GM12878 (cell line): ENCODE measurements around the gene KCNJ12. TPM values are rescaled to one million over a fixed set of nuclear protein-coding genes. Genes with fewer than 3 reads are reported as not detected.

Experiments used
- ATAC-seq: fragments of 200-7000 bp; cut with Tn5 transposase; 3 replicates; pipeline ENCODE4 v1.9.1; 2020; ENCODE audit warnings: mild to moderate bottlenecking, moderate library complexity
- BruUV-seq: library from RNA; stranded (reverse); fragments of 400-500 nt; replicated peaks from 2 replicates; lab custom pipeline; 2021; lab: Mats Ljungman, UMichigan
- CTCF ChIA-PET: fragments of 300-600 bp; sonication (Branson Sonifier 250); formaldehyde crosslinking; extraction: SDS; loops from one replicate; lab custom pipeline; 2021; ENCODE audit warnings: inconsistent platforms; lab: Yijun Ruan, JAX
- POLR2A ChIA-PET: fragments of 350-600 bp; formaldehyde crosslinking; extraction: SDS; loops from one replicate; lab custom pipeline; 2021; ENCODE audit warnings: inconsistent platforms; lab: Charles Lee
- RAD21 ChIA-PET: fragments of 300-600 bp; sonication (Branson Sonifier 250); formaldehyde crosslinking; loops from one replicate; lab custom pipeline; 2023; ENCODE audit warnings: antibody characterized with exemption; ENCODE audit not compliant: unreplicated experiment; lab: Charles Lee
- SMC1A ChIA-PET: fragments of 300-600 bp; sonication (Branson Sonifier 250); formaldehyde crosslinking; loops from one replicate; lab custom pipeline; 2023; ENCODE audit not compliant: unreplicated experiment, uncharacterized antibody; lab: Charles Lee
- DNase-seq: peaks from one replicate; pipeline ENCODE4 v3.0.0-alpha.2; 2011; ENCODE audit warnings: low read depth, low spot score
- FAIRE-seq: peaks from 3 replicates; lab custom pipeline; 2011; peaks lifted over from hg19 to GRCh38; lab: Jason Lieb, UNC
- H2AFZ ChIP-seq: 2 replicates; pipeline ENCODE4 v1.6.0; 2011; ENCODE audit warnings: low read depth, low read length, control low read depth; ENCODE audit not compliant: control insufficient read depth
- H3K27ac ChIP-seq: 2 replicates; pipeline ENCODE4 v1.5.1; 2011; ENCODE audit warnings: control low read depth; ENCODE audit not compliant: control insufficient read depth, insufficient read depth
- H3K27me3 ChIP-seq, 2 experiments: replicated peaks in 1 of 2; 2 replicates each; pipeline versions ENCODE4 v1.6.0 to v1.6.1; 2011; ENCODE audit warnings: low read length in 1 of 2; ENCODE audit not compliant: control insufficient read depth in 2 of 2, insufficient read depth in 2 of 2
- H3K36me3 ChIP-seq, 2 experiments: 2 replicates each; pipeline ENCODE4 v1.5.1; 2011; ENCODE audit warnings: low read length in 1 of 2; ENCODE audit not compliant: control insufficient read depth in 2 of 2, insufficient read depth in 2 of 2
- H3K4me1 ChIP-seq: 2 replicates; pipeline ENCODE4 v1.6.1; 2011; ENCODE audit warnings: mild to moderate bottlenecking, low read length, moderate library complexity, mixed read lengths; ENCODE audit not compliant: control insufficient read depth, insufficient read depth
- H3K4me2 ChIP-seq: 2 replicates; pipeline ENCODE4 v1.6.0; 2011; ENCODE audit warnings: control low read depth; ENCODE audit not compliant: control insufficient read depth, insufficient read depth
- H3K4me3 ChIP-seq: fragments of 200-600 bp; sonication (generic); 2 replicates; pipeline ENCODE4 v1.5.1; 2016
- H3K79me2 ChIP-seq: 2 replicates; pipeline ENCODE4 v1.6.0; 2011; ENCODE audit warnings: low read length; ENCODE audit not compliant: control insufficient read depth, insufficient read depth
- H3K9ac ChIP-seq: 2 replicates; pipeline ENCODE4 v1.8.0; 2011; ENCODE audit warnings: low read length, control low read depth, mixed read lengths; ENCODE audit not compliant: control insufficient read depth, insufficient read depth
- H3K9me3 ChIP-seq: replicated peaks from 3 replicates; pipeline ENCODE4 v1.5.1; 2011; ENCODE audit warnings: mild to moderate bottlenecking, low read length; ENCODE audit not compliant: control insufficient read depth, insufficient read depth
- H4K20me1 ChIP-seq: 2 replicates; pipeline ENCODE4 v1.6.0; 2011; ENCODE audit not compliant: control insufficient read depth, insufficient read depth
- CHD1 ChIP-seq: IDR thresholded peaks from 2 replicates; pipeline ENCODE4 v1.6.1; 2012; ENCODE audit warnings: low read depth, low read length, improper control_type of control experiment
- CREM ChIP-seq: IDR thresholded peaks from 2 replicates; pipeline ENCODE4 v1.6.1; 2014; ENCODE audit warnings: antibody characterized with exemption, low read depth
- CUX1 ChIP-seq: IDR thresholded peaks from 2 replicates; pipeline ENCODE4 v1.6.1; 2012; ENCODE audit warnings: improper control_type of control experiment, low read depth, low read length; ENCODE audit not compliant: insufficient replicate concordance
- DPF2 ChIP-seq: fragments of 450-650 bp; IDR thresholded peaks from 2 replicates; pipeline ENCODE4 v1.6.1; 2017; ENCODE audit warnings: mild to moderate bottlenecking
- FOS ChIP-seq: IDR thresholded peaks from 3 replicates; pipeline ENCODE4 v1.6.1; 2011; ENCODE audit warnings: borderline replicate concordance; ENCODE audit not compliant: insufficient read length; ENCODE audit errors: extremely low read depth
- FOXK2 ChIP-seq: fragments of 450-650 bp; IDR thresholded peaks from 2 replicates; pipeline ENCODE4 v1.6.1; 2017; ENCODE audit warnings: mild to moderate bottlenecking, moderate library complexity
- GATAD2B ChIP-seq: fragments of 450-650 bp; conservative IDR thresholded peaks from 2 replicates; pipeline ENCODE4 v1.6.1; 2017; ENCODE audit warnings: low read depth, mild to moderate bottlenecking, moderate library complexity
- IKZF1 ChIP-seq: fragments of 450-650 bp; conservative IDR thresholded peaks from 2 replicates; pipeline ENCODE4 v1.6.1; 2017; ENCODE audit warnings: antibody characterized with exemption, mild to moderate bottlenecking
- IRF4 ChIP-seq: IDR thresholded peaks from 2 replicates; pipeline ENCODE4 v1.6.1; 2011; ENCODE audit warnings: low read depth, low read length
- RELB ChIP-seq: fragments of 450-650 bp; IDR thresholded peaks from 2 replicates; pipeline ENCODE4 v1.6.1; 2017; ENCODE audit warnings: low read depth, mild to moderate bottlenecking, moderate library complexity
- ZBTB4 ChIP-seq: fragments of 450-650 bp; formaldehyde crosslinking; IDR thresholded peaks from 2 replicates; pipeline ENCODE4 v1.4.0; 2022; ENCODE audit warnings: mild to moderate bottlenecking, moderate library complexity
- ZZZ3 ChIP-seq: IDR thresholded peaks from 2 replicates; pipeline ENCODE4 v1.6.1; 2011; ENCODE audit warnings: low read depth; ENCODE audit not compliant: control insufficient read depth, insufficient read length
- WGBS: methylation state at CpG from one replicate; pipeline ENCODE4 v1.1.6; 2016; ENCODE audit warnings: low lambda C conversion rate; ENCODE audit not compliant: insufficient replicate concordance, insufficient coverage; ENCODE audit errors: missing lambda C conversion rate; 5-methylcytosine and 5-hydroxymethylcytosine counted together
- in situ Hi-C: fragments of 300-500 bp; cut with MboI; formaldehyde crosslinking; loops from 9 replicates; pipeline ENCODE4 v1.14.3; 2018; ENCODE audit warnings: mixed read lengths
- intact Hi-C: fragments of 100-400 bp; cut with micrococcal nuclease; formaldehyde crosslinking; loops from one replicate; pipeline ENCODE4 v1.14.2; 2022; ENCODE audit not compliant: unreplicated experiment
- polyA plus RNA-seq, 11 experiments: library from polyadenylated mRNA; depleted of rRNA in 4 of 11; unstranded in 6 of 11; stranded (reverse) in 5 of 11; fragments of >200 nt; fragmentation: Nextera tagmentation in 4 of 11; fragmentation: Illumina TruSeq in 1 of 11; extraction: Ambion mirVana in 4 of 11; extraction: Trizol in 1 of 11; gene quantifications; 1 replicate in 1 of 11; 2 replicates in 10 of 11; pipeline versions ENCODE4 v1.2.1 to v1.2.3, GENCODE V29; 2011 to 2016; ENCODE audit warnings: inconsistent platforms in 2 of 11, missing spikeins in 2 of 11, low read depth in 1 of 11
- total RNA-seq, 4 experiments: library from RNA; depleted of rRNA in 3 of 4; stranded (reverse); fragments of >200 nt in 3 of 4; fragmentation: Illumina TruSeq in 1 of 4; extraction: Trizol in 1 of 4; gene quantifications; 2 replicates each; pipeline versions ENCODE4 v1.2.1 to v1.2.3, GENCODE V29; 2013 to 2021

The KCNJ12 gene
- total and polyA plus RNA-seq, 10 of the 15 experiments (the other 5 are each of a cell fraction or from before 2014, with no cell fraction given): 0.04 to 0.21 (median 0.09) TPM; not detected in 3

- TF ChIP-seq CUX1 (no peak), IKZF1 (peak; percentile 86), FOS (no peak), CHD1 (no peak), GATAD2B (peak; percentile 76; the same call in 1 of the 2 replicates), DPF2 (0 out of 2 replicates have a peak, but pooled peaks have one; percentile 41)
Measured at GRCh38 chr17:21374441-21375161, 1.6 kb upstream of the KCNJ12 start (continued).

GRCh38 chr17:21375162-21375560 is 996 bp upstream of the KCNJ12 start:
- no peaks in the 10 kb centered on the region; the same call in 1 of the 2 replicates for H3K4me1 ChIP-seq
- 24% methylated on average over 7 of the region's 7 CpGs for WGBS
- TF ChIP-seq ZZZ3 (no peak), CREM (no peak), FOXK2 (no peak), ZBTB4 (no peak), IRF4 (no peak), RELB (no peak)

More at GRCh38 chr17:21375162-21375560, 996 bp upstream of the KCNJ12 start:
- no peaks in the 10 kb centered on the region for H4K20me1 ChIP-seq
- no TSS peak for BruUV-seq
- H3K79me2 ChIP-seq: no peaks in the 10 kb centered on the region
- RAD21 ChIA-PET: interaction anchor here (0.9 to 2.2 kb wide), 3 partner anchors 79 to 95 kb away, joined by 3 to 12 read pairs (median 4); no protein-coding TSS in a partner anchor
- SMC1A ChIA-PET: no interaction called here
- H3K9me3 ChIP-seq: no peaks in the 10 kb centered on the region
- H2AFZ ChIP-seq: no peak overlapping the region
- intact Hi-C loops: loop anchor here (5.0 kb wide), 1 partner anchor 93 kb away; the partner anchor contains the start of gene MAP2K3
- no peak overlapping the region for H3K9ac ChIP-seq
- no peaks in the 10 kb centered on the region; a peak in 2 of 4 replicates for H3K27me3 ChIP-seq
- no peak for ATAC-seq
- POLR2A ChIA-PET: no interaction called here
- H3K4me2 ChIP-seq: no peak overlapping the region
- no peaks in the 10 kb centered on the region for H3K36me3 ChIP-seq
- no peak for DNase-seq
- no peak overlapping the region for H3K4me3 ChIP-seq
- FAIRE-seq: no peak
- H3K27ac ChIP-seq: no peak overlapping the region
- in situ Hi-C loops: no loop called here
- CTCF ChIA-PET: interaction anchor here (1.1 to 1.5 kb wide), 4 partner anchors 87 to 246 kb away, joined by 3 to 5 read pairs (median 4); no protein-coding TSS in a partner anchor
